Measurements from ENCODE around the gene PEAK1.

Gene PEAK1

GRCh38 chr15:77340245-77340644 lies 79.7 kb downstream of the PEAK1 start:
- H3K27ac ChIP-seq (ENCODE audit: low read depth, low read length): no peak overlapping the region
- H3K4me3 ChIP-seq (ENCODE audit: low read length): no peak overlapping the region
- H3K4me1 ChIP-seq (ENCODE audit: control insufficient read depth, insufficient read depth, low read length): no peaks in the 10 kb centered on the region
- no peaks in the 10 kb centered on the region for H3K27me3 ChIP-seq (ENCODE audit: control insufficient read depth, insufficient read depth, low read length)
- no peak overlapping the region for H3K9ac ChIP-seq (ENCODE audit: low read length)
- no peaks in the 10 kb centered on the region for H3K36me3 ChIP-seq (ENCODE audit: control insufficient read depth, insufficient read depth, low read length)

GRCh38 chr15:77336006-77336405 lies 83.9 kb downstream of the PEAK1 start:
- H3K9ac ChIP-seq (ENCODE audit: low read length): no peak overlapping the region
- H3K36me3 ChIP-seq (ENCODE audit: control insufficient read depth, insufficient read depth, low read length): no peaks in the 10 kb centered on the region
- no peak overlapping the region for H3K4me3 ChIP-seq (ENCODE audit: low read length)
- no peak overlapping the region for H3K27ac ChIP-seq (ENCODE audit: low read depth, low read length)
- no peaks in the 10 kb centered on the region for H3K4me1 ChIP-seq (ENCODE audit: control insufficient read depth, insufficient read depth, low read length)
- H3K27me3 ChIP-seq (ENCODE audit: control insufficient read depth, insufficient read depth, low read length): no peaks in the 10 kb centered on the region

GRCh38 chr15:77335298-77335697 lies 84.6 kb downstream of the PEAK1 start:
- no peaks in the 10 kb centered on the region for H3K36me3 ChIP-seq (ENCODE audit: control insufficient read depth, insufficient read depth, low read length)
- H3K27me3 ChIP-seq (ENCODE audit: control insufficient read depth, insufficient read depth, low read length): no peaks in the 10 kb centered on the region
- H3K9ac ChIP-seq (ENCODE audit: low read length): no peak overlapping the region
- no peaks in the 10 kb centered on the region for H3K4me1 ChIP-seq (ENCODE audit: control insufficient read depth, insufficient read depth, low read length)
- H3K27ac ChIP-seq (ENCODE audit: low read depth, low read length): no peak overlapping the region
- H3K4me3 ChIP-seq (ENCODE audit: low read length): no peak overlapping the region

DNA sequence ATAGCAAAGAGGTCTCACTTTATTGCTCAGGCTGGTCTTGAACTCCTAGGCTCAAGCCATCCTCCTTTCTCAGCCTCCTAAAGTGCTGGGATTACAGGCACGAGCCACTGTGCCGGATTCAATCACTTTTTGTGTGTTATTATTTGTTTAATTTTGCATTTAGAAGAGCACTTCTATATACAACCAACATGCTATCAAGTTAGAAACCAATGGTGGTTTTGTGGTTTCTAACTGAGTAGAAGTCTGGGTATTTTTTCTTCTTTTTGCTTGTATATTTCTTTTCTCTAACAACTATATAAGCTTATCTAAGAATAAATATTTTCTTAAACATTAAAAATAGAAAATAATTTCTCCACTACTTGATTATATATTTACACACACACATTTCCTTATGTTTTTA lies 86.7 kb downstream of the PEAK1 start:
- Histone ChIP-seq H3K4me3 (ENCODE audit: low read length) (no peak overlapping the region), H3K36me3 (ENCODE audit: control insufficient read depth, insufficient read depth, low read length) (no peaks in the 10 kb centered on the region), H3K4me1 (ENCODE audit: control insufficient read depth, insufficient read depth, low read length) (no peaks in the 10 kb centered on the region), H3K27ac (ENCODE audit: low read depth, low read length) (no peak overlapping the region), H3K9ac (ENCODE audit: low read length) (no peak overlapping the region), H3K27me3 (ENCODE audit: control insufficient read depth, insufficient read depth, low read length) (no peaks in the 10 kb centered on the region)

GRCh38 chr15:77329202-77329601 lies 90.7 kb downstream of the PEAK1 start:
- Histone ChIP-seq H3K4me1 (ENCODE audit: control insufficient read depth, insufficient read depth, low read length) (no peaks in the 10 kb centered on the region), H3K27me3 (ENCODE audit: control insufficient read depth, insufficient read depth, low read length) (no peaks in the 10 kb centered on the region), H3K4me3 (ENCODE audit: low read length) (no peak overlapping the region), H3K27ac (ENCODE audit: low read depth, low read length) (no peak overlapping the region), H3K9ac (ENCODE audit: low read length) (no peak overlapping the region), H3K36me3 (ENCODE audit: control insufficient read depth, insufficient read depth, low read length) (no peaks in the 10 kb centered on the region)

- Histone ChIP-seq H3K36me3 (ENCODE audit: control insufficient read depth, insufficient read depth, low read length) (no peaks in the 10 kb centered on the region), H3K27ac (ENCODE audit: low read depth, low read length) (no peak overlapping the region), H3K27me3 (ENCODE audit: control insufficient read depth, insufficient read depth, low read length) (no peaks in the 10 kb centered on the region), H3K4me3 (ENCODE audit: low read length) (no peak overlapping the region), H3K4me1 (ENCODE audit: control insufficient read depth, insufficient read depth, low read length) (no peaks in the 10 kb centered on the region), H3K9ac (ENCODE audit: low read length) (no peak overlapping the region)
Observed at GRCh38 chr15:77327844-77328529, 91.9 kb downstream of the PEAK1 start.

DNA sequence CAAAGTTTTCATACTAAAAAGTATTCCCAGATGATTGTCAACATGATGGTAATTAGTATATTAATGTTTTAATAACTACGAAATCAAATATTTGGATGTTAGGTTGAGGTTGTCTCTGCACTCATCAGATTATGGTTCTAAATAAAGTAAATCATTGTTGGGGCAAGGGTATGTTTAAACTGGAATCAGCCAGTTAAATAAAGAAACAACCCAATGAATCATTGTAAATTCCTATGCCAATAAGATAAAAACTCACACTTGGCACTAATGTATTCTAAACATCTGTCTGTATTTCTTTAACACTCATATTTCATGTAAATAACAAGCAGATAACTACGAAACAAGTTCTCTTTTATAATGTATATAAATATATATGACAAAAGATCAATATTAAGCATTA lies 92.7 kb downstream of the PEAK1 start:
- no peaks in the 10 kb centered on the region for H3K36me3 ChIP-seq (ENCODE audit: control insufficient read depth, insufficient read depth, low read length)
- H3K4me1 ChIP-seq (ENCODE audit: control insufficient read depth, insufficient read depth, low read length): no peaks in the 10 kb centered on the region
- no peak overlapping the region for H3K9ac ChIP-seq (ENCODE audit: low read length)
- no peak overlapping the region for H3K4me3 ChIP-seq (ENCODE audit: low read length)
- no peaks in the 10 kb centered on the region for H3K27me3 ChIP-seq (ENCODE audit: control insufficient read depth, insufficient read depth, low read length)
- H3K27ac ChIP-seq (ENCODE audit: low read depth, low read length): no peak overlapping the region

- Histone ChIP-seq H3K27me3 (ENCODE audit: control insufficient read depth, insufficient read depth, low read length) (no peaks in the 10 kb centered on the region), H3K4me3 (ENCODE audit: low read length) (no peak overlapping the region), H3K9ac (ENCODE audit: low read length) (no peak overlapping the region), H3K27ac (ENCODE audit: low read depth, low read length) (no peak overlapping the region), H3K36me3 (ENCODE audit: control insufficient read depth, insufficient read depth, low read length) (no peaks in the 10 kb centered on the region), H3K4me1 (ENCODE audit: control insufficient read depth, insufficient read depth, low read length) (no peaks in the 10 kb centered on the region)
Observed at GRCh38 chr15:77326366-77326765, 93.5 kb downstream of the PEAK1 start.

DNA sequence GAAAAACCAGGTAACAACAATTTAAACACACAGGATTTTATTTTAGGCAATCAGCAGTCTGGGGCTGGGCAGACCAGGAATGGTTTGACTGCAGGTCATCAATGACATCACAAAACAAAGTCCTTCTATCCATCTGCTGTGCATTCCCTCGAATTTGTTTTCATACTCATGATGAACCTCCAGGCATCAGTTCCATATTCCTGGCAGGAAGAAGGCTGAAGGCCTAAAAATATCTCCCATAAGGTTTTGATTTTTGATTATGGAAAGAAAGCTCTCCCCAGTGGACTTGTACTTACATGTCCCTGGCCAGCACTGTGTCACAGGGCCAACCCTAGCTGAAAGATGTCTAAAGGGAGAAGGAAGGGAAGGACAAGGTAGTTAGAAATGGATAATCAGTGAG lies 107.4 kb downstream of the PEAK1 start:
- H3K4me3 ChIP-seq (ENCODE audit: low read length): no peak overlapping the region
- H3K27me3 ChIP-seq (ENCODE audit: control insufficient read depth, insufficient read depth, low read length): no peaks in the 10 kb centered on the region
- H3K36me3 ChIP-seq (ENCODE audit: control insufficient read depth, insufficient read depth, low read length): no peaks in the 10 kb centered on the region
- no peaks in the 10 kb centered on the region for H3K4me1 ChIP-seq (ENCODE audit: control insufficient read depth, insufficient read depth, low read length)
- H3K9ac ChIP-seq (ENCODE audit: low read length): no peak overlapping the region
- no peak overlapping the region for H3K27ac ChIP-seq (ENCODE audit: low read depth, low read length)

GRCh38 chr15:77311618-77312398 lies 108.1 kb downstream of the PEAK1 start:
- no peak overlapping the region for H3K27ac ChIP-seq (ENCODE audit: low read depth, low read length)
- no peak overlapping the region for H3K9ac ChIP-seq (ENCODE audit: low read length)
- H3K36me3 ChIP-seq (ENCODE audit: control insufficient read depth, insufficient read depth, low read length): no peaks in the 10 kb centered on the region
- H3K27me3 ChIP-seq (ENCODE audit: control insufficient read depth, insufficient read depth, low read length): no peaks in the 10 kb centered on the region
- H3K4me1 ChIP-seq (ENCODE audit: control insufficient read depth, insufficient read depth, low read length): no peaks in the 10 kb centered on the region
- no peak overlapping the region for H3K4me3 ChIP-seq (ENCODE audit: low read length)

DNA sequence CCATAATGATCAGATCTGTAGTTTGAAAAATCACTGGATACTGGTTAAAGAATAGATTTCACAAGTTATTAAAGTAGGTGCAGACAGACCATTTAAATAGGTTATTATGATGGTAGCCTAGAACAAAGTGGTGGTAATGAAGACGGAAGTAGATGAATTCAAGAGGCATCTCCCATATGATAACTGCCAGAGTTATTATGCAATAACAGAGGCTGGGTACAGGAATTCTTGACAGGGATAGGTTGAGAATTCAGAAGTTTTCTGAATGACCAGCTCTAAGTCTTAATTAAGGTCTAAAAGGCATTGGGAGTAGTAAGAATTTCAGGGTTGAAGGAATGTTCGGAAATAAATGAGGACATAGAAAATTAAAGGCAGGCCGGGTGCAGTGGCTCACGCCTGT lies 108.9 kb downstream of the PEAK1 start:
- no peaks in the 10 kb centered on the region for H3K36me3 ChIP-seq (ENCODE audit: control insufficient read depth, insufficient read depth, low read length)
- H3K4me3 ChIP-seq (ENCODE audit: low read length): no peak overlapping the region
- no peaks in the 10 kb centered on the region for H3K4me1 ChIP-seq (ENCODE audit: control insufficient read depth, insufficient read depth, low read length)
- no peak overlapping the region for H3K27ac ChIP-seq (ENCODE audit: low read depth, low read length)
- no peaks in the 10 kb centered on the region for H3K27me3 ChIP-seq (ENCODE audit: control insufficient read depth, insufficient read depth, low read length)
- H3K9ac ChIP-seq (ENCODE audit: low read length): no peak overlapping the region

DNA sequence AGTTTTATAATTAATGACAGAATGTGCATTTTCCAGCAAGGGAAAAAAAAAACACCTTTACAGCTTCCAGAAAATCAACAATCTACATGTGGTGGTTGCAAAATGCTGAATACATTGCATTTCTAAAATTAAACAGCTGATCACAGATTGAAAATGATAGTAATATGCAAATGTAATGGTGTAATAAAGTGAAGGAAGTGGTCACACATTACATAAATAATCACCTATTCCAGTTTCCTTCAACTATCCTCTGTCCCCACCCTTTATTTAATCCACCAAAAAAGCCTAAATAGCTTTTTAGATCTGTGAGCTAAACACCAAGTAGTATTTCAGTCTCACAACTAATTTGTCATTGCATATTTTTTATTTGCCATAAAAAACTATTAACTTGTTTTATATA lies 110.5 kb downstream of the PEAK1 start:
- Histone ChIP-seq H3K36me3 (ENCODE audit: control insufficient read depth, insufficient read depth, low read length) (no peaks in the 10 kb centered on the region), H3K4me3 (ENCODE audit: low read length) (no peak overlapping the region), H3K27me3 (ENCODE audit: control insufficient read depth, insufficient read depth, low read length) (no peaks in the 10 kb centered on the region), H3K4me1 (ENCODE audit: control insufficient read depth, insufficient read depth, low read length) (no peaks in the 10 kb centered on the region), H3K9ac (ENCODE audit: low read length) (no peak overlapping the region), H3K27ac (ENCODE audit: low read depth, low read length) (no peak overlapping the region)

DNA sequence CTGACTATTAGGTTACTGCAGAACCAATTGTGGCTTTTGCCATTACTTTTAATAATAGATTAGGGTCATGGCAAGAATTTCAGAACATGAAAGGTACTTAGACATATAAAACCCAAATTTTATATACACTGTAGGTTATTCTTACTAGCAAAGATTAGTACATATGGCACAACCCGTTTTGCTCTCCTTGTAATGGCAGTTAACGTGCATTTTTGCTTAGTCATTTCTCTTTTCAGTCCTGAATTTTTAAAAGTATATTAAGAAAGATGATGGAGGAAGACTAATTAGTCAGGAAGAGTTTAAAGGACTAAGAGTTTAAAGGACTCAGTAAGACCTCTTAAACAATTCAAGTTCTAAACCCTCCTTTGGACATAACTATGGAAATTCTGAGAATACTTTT lies 114.0 kb downstream of the PEAK1 start:
- H3K27me3 ChIP-seq (ENCODE audit: control insufficient read depth, insufficient read depth, low read length): no peaks in the 10 kb centered on the region
- no peaks in the 10 kb centered on the region for H3K4me1 ChIP-seq (ENCODE audit: control insufficient read depth, insufficient read depth, low read length)
- no peak overlapping the region for H3K9ac ChIP-seq (ENCODE audit: low read length)
- H3K36me3 ChIP-seq (ENCODE audit: control insufficient read depth, insufficient read depth, low read length): no peaks in the 10 kb centered on the region
- H3K27ac ChIP-seq (ENCODE audit: low read depth, low read length): no peak overlapping the region
- H3K4me3 ChIP-seq (ENCODE audit: low read length): no peak overlapping the region

Data from rectal smooth muscle tissue (tissue), 1 donor.